Trophoblast cell (in vitro differentiated cells and primary cell): Measurements from ENCODE around the gene GNS.

ENCODE experiments used
- DNase-seq, 2 donors: peaks; one replicate each; pipeline ENCODE4 v3.0.0-alpha.2; 2016
- H2AFZ ChIP-seq: 2 replicates; pipeline ENCODE4 v1.6.1; 2013; ENCODE audit warnings: low read length, moderate library complexity, mild to moderate bottlenecking; ENCODE audit not compliant: insufficient read depth, poor library complexity
- H2AK5ac ChIP-seq: 2 replicates; pipeline ENCODE4 v1.6.1; 2013; ENCODE audit warnings: mild to moderate bottlenecking, low read length
- H2BK120ac ChIP-seq: 2 replicates; pipeline ENCODE4 v1.6.1; 2013; ENCODE audit warnings: low read length, mild to moderate bottlenecking, moderate library complexity; ENCODE audit not compliant: insufficient read depth, poor library complexity
- H2BK12ac ChIP-seq: 2 replicates; pipeline ENCODE4 v1.6.1; 2013; ENCODE audit warnings: mild to moderate bottlenecking, low read length, moderate library complexity
- H2BK5ac ChIP-seq: 2 replicates; pipeline ENCODE4 v1.6.1; 2013; ENCODE audit warnings: low read length, low read depth, moderate library complexity, mild to moderate bottlenecking; ENCODE audit not compliant: poor library complexity
- H3K14ac ChIP-seq: 2 replicates; pipeline ENCODE4 v1.6.1; 2013; ENCODE audit warnings: mild to moderate bottlenecking, low read length
- H3K18ac ChIP-seq: 2 replicates; pipeline ENCODE4 v1.6.1; 2013; ENCODE audit warnings: mild to moderate bottlenecking, low read length
- H3K23ac ChIP-seq: 2 replicates; pipeline ENCODE4 v1.6.1; 2013; ENCODE audit warnings: low read length
- H3K27ac ChIP-seq: 2 replicates; pipeline ENCODE4 v1.5.1; 2013; ENCODE audit warnings: low read depth, mild to moderate bottlenecking, inconsistent platforms, low read length, moderate library complexity
- H3K27me3 ChIP-seq: 2 replicates; pipeline ENCODE4 v1.6.1; 2013; ENCODE audit warnings: inconsistent platforms, mild to moderate bottlenecking, low read length, moderate library complexity; ENCODE audit not compliant: insufficient read depth
- H3K36me3 ChIP-seq, 2 experiments: 1 replicate in 1 of 2; 2 replicates in 1 of 2; pipeline ENCODE4 v1.6.1; 2013; ENCODE audit warnings: low read length in 2 of 2, mild to moderate bottlenecking in 2 of 2, moderate library complexity in 1 of 2; ENCODE audit not compliant: insufficient read depth in 2 of 2, control insufficient read depth in 1 of 2
- H3K4ac ChIP-seq: 2 replicates; pipeline ENCODE4 v1.6.1; 2013; ENCODE audit warnings: low read depth, mild to moderate bottlenecking, low read length, moderate library complexity
- H3K4me1 ChIP-seq, 2 experiments: 1 replicate in 1 of 2; 2 replicates in 1 of 2; pipeline ENCODE4 v1.6.1; 2013; ENCODE audit warnings: low read length in 2 of 2, mild to moderate bottlenecking in 2 of 2, moderate library complexity in 1 of 2; ENCODE audit not compliant: insufficient read depth in 2 of 2, control insufficient read depth in 1 of 2
- H3K4me2 ChIP-seq: 2 replicates; pipeline ENCODE4 v1.6.1; 2013; ENCODE audit warnings: inconsistent platforms, mild to moderate bottlenecking, low read length, moderate library complexity
- H3K4me3 ChIP-seq: 2 replicates; pipeline ENCODE4 v1.5.1; 2013; ENCODE audit warnings: mild to moderate bottlenecking, low read depth, low read length, inconsistent platforms
- H3K79me1 ChIP-seq: one replicate; pipeline ENCODE4 v1.6.1; 2013; ENCODE audit warnings: low read length
- H3K79me2 ChIP-seq: 2 replicates; pipeline ENCODE4 v1.6.1; 2013; ENCODE audit warnings: low read length, mild to moderate bottlenecking; ENCODE audit not compliant: control insufficient read depth, insufficient read depth, poor library complexity
- H3K9ac ChIP-seq: 2 replicates; pipeline ENCODE4 v1.6.1; 2013; ENCODE audit warnings: mild to moderate bottlenecking, low read length
- H3K9me3 ChIP-seq: 2 replicates; pipeline ENCODE4 v1.6.1; 2013; ENCODE audit warnings: low read depth, mild to moderate bottlenecking, control low read depth, inconsistent platforms, low read length; ENCODE audit not compliant: insufficient read depth
- H4K12ac ChIP-seq: 2 replicates; pipeline ENCODE4 v1.6.1; 2013; ENCODE audit warnings: low read depth, mild to moderate bottlenecking, low read length, moderate library complexity
- H4K8ac ChIP-seq: 2 replicates; pipeline ENCODE4 v1.6.1; 2013; ENCODE audit warnings: low read depth, mild to moderate bottlenecking, low read length, moderate library complexity
- H4K91ac ChIP-seq: one replicate; pipeline ENCODE4 v1.6.1; 2013; ENCODE audit warnings: low read depth, mild to moderate bottlenecking, low read length, moderate library complexity
- WGBS: extraction: QIAGEN DNeasy Blood & Tissue Kit; methylation state at CpG from one replicate; pipeline ENCODE4 v1.1.7; 2013; ENCODE audit warnings: missing lambda C conversion rate; ENCODE audit not compliant: insufficient read length, insufficient coverage; ENCODE audit errors: extremely low coverage; 5-methylcytosine and 5-hydroxymethylcytosine counted together

The GNS gene

DNA sequence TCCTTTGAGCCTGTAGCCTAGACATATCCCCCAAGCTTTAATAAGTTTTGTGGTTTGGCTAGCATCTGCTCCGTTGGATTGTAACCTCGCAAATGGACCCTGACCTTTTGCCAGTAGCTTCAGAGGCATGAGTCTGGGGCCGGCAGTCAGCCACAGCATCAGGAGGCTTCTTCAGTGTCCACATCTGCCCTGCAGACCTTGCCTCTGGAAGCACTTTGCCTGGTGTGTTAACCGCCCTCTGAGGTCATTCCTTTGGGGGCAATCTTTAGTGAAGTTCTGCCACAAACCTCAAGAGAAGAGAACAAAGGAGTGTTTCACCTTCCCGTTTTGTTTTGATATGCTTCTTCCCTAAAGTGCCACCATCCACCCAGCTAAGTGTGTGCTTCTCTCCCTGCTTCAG is 71.4 kb downstream of the GNS start:
- H3K27me3 ChIP-seq, result no peaks in the 10 kb centered on the region
- no peak overlapping the region for H3K27ac ChIP-seq
- no peak overlapping the region for H3K9ac ChIP-seq
- H3K23ac ChIP-seq, result no peak overlapping the region
- no peak for DNase-seq
- no peak overlapping the region for H4K12ac ChIP-seq
- peaks cover 3% of the 10 kb centered on the region in 2 experiments for H3K4me1 ChIP-seq
- H3K14ac ChIP-seq, result no peak overlapping the region
- no peak overlapping the region for H3K18ac ChIP-seq
- H3K4me2 ChIP-seq, result no peak overlapping the region
- H2AK5ac ChIP-seq, result no peak overlapping the region
- no peak overlapping the region for H3K4me3 ChIP-seq
- no peaks in the 10 kb centered on the region for H3K79me2 ChIP-seq
- no peak overlapping the region for H2BK5ac ChIP-seq
- no peak overlapping the region for H4K91ac ChIP-seq
- H2BK120ac ChIP-seq, result no peak overlapping the region
- H2BK12ac ChIP-seq, result no peak overlapping the region
- no peak overlapping the region for H3K4ac ChIP-seq
- no peaks in the 10 kb centered on the region for H3K79me1 ChIP-seq
- WGBS, result no CpG with 5 or more reads among the region's 5 CpGs
- H3K36me3 ChIP-seq, result peaks cover 12% of the 10 kb centered on the region in 2 experiments
- no peaks in the 10 kb centered on the region for H3K9me3 ChIP-seq
- no peak overlapping the region for H2AFZ ChIP-seq
- H4K8ac ChIP-seq, result no peak overlapping the region

DNA sequence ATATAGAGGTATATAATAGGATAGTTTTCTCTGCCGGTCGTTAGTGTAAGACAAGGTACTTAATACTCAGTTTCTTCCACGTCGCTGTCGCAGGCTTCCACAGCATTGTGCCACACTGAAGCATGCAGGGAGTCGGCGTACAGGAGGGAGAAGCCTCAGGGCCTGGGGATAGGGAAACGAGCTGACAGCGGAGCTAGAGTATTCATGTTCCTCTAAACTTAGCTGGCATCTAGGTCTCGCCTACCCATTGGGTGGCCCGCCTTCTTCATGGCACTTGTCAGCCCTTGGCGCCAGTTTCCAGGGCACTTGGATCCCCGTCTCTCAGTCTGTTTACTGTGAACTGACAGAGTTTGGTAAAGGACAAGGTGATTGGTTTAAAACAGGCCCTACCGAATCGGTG is 73.6 kb downstream of the GNS start:
- Histone ChIP-seq H2AK5ac (no peak overlapping the region), H2AFZ (no peak overlapping the region), H3K9ac (no peak overlapping the region), H3K18ac (no peak overlapping the region), H3K79me1 (no peaks in the 10 kb centered on the region), H4K8ac (no peak overlapping the region), H3K4me3 (no peak overlapping the region), H3K9me3 (no peaks in the 10 kb centered on the region), H2BK5ac (no peak overlapping the region), H3K23ac (no peak overlapping the region), H3K4me1 (peaks cover 3 to 14% of the 10 kb centered on the region in 2 experiments), H3K4me2 (no peak overlapping the region), H4K12ac (no peak overlapping the region), H3K27me3 (no peaks in the 10 kb centered on the region), H2BK12ac (no peak overlapping the region), H3K36me3 (peaks cover 12% of the 10 kb centered on the region in 2 experiments), H2BK120ac (no peak overlapping the region), H3K27ac (no peak overlapping the region), H3K79me2 (no peaks in the 10 kb centered on the region), H4K91ac (no peak overlapping the region), H3K4ac (no peak overlapping the region), H3K14ac (no peak overlapping the region)
- DNase-seq, result no peak
- WGBS, result no CpG with 5 or more reads among the region's 15 CpGs

DNA sequence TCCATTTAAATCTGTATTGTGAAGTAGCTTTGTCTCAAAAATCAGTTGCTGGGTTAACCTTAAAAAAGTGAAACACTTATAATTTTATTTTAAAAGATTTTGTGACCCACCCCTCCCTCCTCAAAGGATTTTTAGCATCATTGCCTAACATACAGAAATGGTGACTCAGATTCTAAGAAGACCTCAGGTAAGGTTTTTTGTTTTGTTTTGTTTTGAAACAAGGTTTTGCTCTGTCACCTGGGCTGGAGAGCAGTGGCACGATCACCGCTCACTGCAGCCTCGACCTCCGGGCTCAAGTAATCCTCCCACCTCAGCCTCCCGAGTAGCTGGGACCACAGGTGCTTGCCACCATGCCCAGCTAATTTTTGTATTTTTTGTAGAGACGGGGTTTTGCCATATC is 74.2 kb downstream of the GNS start:
- H3K27me3 ChIP-seq, result no peaks in the 10 kb centered on the region
- no peaks in the 10 kb centered on the region for H3K79me2 ChIP-seq
- no peak overlapping the region for H3K9ac ChIP-seq
- H3K23ac ChIP-seq, result no peak overlapping the region
- no peak overlapping the region for H3K18ac ChIP-seq
- H3K4me2 ChIP-seq, result no peak overlapping the region
- H2BK12ac ChIP-seq, result no peak overlapping the region
- no peak overlapping the region for H4K91ac ChIP-seq
- H2BK120ac ChIP-seq, result no peak overlapping the region
- no peak overlapping the region for H3K4ac ChIP-seq
- H3K14ac ChIP-seq, result no peak overlapping the region
- peaks cover 12% of the 10 kb centered on the region in 2 experiments for H3K36me3 ChIP-seq
- no CpG with 5 or more reads among the region's 6 CpGs for WGBS
- H4K8ac ChIP-seq, result no peak overlapping the region
- DNase-seq, result peak in 1 of 2 donors; percentile 58
- no peak overlapping the region for H2AK5ac ChIP-seq
- H3K4me1 ChIP-seq, result peaks cover 3 to 14% of the 10 kb centered on the region in 2 experiments
- no peak overlapping the region for H4K12ac ChIP-seq
- no peak overlapping the region for H2AFZ ChIP-seq
- no peaks in the 10 kb centered on the region for H3K79me1 ChIP-seq
- no peak overlapping the region for H3K27ac ChIP-seq
- no peaks in the 10 kb centered on the region for H3K9me3 ChIP-seq
- no peak overlapping the region for H2BK5ac ChIP-seq
- H3K4me3 ChIP-seq, result no peak overlapping the region

DNA sequence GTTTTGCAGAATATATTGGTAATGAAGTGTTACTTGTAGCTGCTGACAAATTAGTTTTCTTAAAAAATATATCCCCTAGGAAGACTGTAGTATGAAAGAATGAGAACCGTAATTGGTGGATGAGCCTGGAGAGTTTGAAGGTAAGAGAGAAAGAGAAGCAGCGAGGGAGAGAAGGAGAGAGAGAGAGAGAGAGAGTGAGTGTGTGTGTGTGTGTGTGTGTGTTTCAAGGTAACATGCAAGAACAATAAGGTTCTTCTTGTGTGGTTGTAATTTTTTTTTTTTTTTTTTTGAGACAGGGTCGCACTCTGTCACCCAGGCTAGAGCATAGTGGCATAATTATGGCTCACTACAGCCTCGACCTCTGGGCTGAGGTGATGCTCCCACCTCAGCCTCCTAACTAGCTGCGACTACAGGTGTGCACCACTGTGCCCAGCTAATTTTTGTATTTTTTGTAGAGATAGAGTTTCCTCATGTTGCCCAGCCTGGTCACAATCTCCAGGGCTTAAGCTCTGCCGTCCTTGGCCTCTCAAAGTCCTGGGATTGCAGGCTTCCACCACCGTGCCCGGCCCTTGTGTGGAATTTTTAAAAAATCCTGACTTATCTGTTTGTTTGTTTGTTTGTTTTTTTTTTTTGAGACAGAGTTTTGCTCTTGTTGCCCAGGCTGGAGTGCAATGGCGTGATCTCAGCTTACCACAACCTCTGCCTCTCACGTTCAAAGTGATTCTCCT is 75.2 kb downstream of the GNS start:
- Histone ChIP-seq H3K14ac (no peak overlapping the region), H2BK120ac (no peak overlapping the region), H3K23ac (no peak overlapping the region), H4K12ac (no peak overlapping the region), H2AK5ac (no peak overlapping the region), H3K36me3 (peaks cover 12% of the 10 kb centered on the region in 2 experiments), H2BK12ac (no peak overlapping the region), H3K4ac (no peak overlapping the region), H3K18ac (no peak overlapping the region), H2BK5ac (no peak overlapping the region), H3K79me2 (no peaks in the 10 kb centered on the region), H3K9me3 (no peaks in the 10 kb centered on the region), H3K9ac (no peak overlapping the region), H4K8ac (no peak overlapping the region), H3K4me1 (peaks cover 3 to 14% of the 10 kb centered on the region in 2 experiments), H3K4me3 (no peak overlapping the region), H3K27ac (no peak overlapping the region), H3K27me3 (no peaks in the 10 kb centered on the region), H3K4me2 (no peak overlapping the region), H3K79me1 (no peaks in the 10 kb centered on the region), H4K91ac (no peak overlapping the region), H2AFZ (no peak overlapping the region)
- peak in 1 of 2 donors; percentile 60 for DNase-seq
- WGBS, result no CpG with 5 or more reads among the region's 10 CpGs
